ENCODE results near the gene PPM1E.

PPM1E gene

DNA sequence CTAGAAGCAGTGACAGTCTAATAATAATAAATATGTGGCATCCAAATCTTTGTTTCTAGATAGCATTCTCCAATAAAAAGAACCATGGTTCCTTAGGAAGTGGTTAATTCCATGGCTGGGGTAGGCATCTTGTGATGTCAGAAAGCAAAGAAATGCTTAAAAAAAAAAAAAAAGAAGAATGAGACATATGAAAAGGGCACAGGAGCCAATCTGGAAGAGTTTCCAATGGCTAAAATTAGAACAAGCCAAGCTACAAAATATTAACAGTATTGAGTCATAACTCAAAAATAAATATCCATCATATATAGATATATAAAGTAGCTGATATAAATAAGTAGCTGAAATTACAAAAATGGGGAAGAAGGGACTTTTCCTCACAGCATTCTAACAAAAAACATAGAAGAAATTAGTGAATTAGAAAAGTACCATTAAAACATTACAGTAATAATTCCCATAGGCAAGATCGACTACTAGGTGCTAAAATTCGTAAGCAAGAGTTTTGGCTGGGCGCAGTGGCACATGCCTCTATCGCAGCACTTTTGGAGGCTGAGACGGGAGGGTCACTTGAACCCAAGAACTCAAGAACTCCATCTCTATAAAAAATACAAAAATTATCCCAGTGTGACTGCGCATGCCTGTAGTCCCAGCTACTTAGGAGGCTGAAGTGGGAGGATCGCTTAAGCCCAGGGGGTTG lies 239.7 kb downstream of the PPM1E start:
- no peaks in the 10 kb centered on the region; the same call in 1 of the 2 replicates for H3K9me3 ChIP-seq (ENCODE audit: control insufficient read depth, insufficient read depth, low read length)
- no peak overlapping the region for H3K9ac ChIP-seq (ENCODE audit: low read depth, low read length)
- H3K36me3 ChIP-seq (ENCODE audit: insufficient read depth, low read length) = peaks cover 10% of the 10 kb centered on the region
- peaks cover 8% of the 10 kb centered on the region for H3K4me1 ChIP-seq (ENCODE audit: insufficient read depth, low read length)

DNA sequence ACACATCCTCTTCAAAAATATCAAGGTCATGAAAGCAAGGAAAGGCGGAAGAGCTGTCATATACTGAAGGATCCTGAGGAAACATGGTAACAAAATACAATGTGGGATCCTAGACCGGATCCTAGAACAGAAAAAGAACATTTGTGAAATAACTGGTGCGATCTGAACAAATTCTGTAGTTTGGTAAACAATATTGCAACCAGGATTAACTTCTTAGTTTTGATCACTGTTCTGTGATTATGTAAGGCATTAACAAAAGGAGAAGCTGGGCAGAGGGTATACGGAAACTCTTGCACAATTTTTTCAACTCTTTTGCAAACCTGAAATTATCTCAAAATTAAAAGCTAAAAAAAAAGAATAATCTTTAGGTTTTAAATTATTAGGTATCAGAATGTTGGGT lies 241.3 kb downstream of the PPM1E start:
- peaks cover 15% of the 10 kb centered on the region for H3K4me1 ChIP-seq (ENCODE audit: insufficient read depth, low read length)
- peaks cover 10% of the 10 kb centered on the region for H3K36me3 ChIP-seq (ENCODE audit: insufficient read depth, low read length)

DNA sequence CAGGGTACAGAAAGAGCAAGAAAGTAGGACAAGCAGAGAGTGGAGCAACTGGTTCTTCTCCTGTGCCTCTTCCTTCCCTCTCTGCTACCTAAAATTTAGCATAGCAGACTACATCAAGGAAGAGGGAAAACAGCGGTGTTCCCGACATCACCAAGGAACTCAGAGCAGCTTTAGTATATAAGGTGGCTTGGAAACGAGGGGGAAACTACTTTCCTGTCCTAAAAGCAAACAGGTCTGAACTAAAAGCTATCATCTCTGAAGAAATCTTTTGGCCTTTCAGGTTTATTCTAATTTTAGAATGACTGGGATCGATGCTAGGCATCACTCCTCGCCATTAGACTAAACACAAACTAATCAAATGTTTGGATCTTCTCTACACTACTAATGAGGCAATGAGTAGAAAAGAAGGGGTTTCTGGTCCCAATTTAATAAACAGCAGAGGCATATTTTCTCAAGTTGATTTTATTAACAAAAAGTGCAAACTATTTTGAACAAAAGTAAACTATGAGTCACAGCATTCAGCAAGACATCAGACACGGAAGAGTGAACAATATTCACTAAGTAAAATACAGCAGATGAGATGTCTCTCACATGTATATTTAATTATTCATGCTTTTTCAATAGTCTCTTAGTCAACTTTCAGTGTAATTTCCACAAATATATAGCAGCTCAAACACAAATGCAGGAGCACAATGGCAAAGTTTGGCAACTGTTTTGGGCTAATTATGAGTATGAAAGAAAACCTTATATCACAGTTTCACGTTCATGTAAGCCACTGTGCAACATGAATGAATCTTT lies 242.3 kb downstream of the PPM1E start:
- Histone ChIP-seq H3K4me1 (ENCODE audit: insufficient read depth, low read length) (peaks cover 19% of the 10 kb centered on the region), H3K9ac (ENCODE audit: low read depth, low read length) (no peak overlapping the region), H3K36me3 (ENCODE audit: insufficient read depth, low read length) (peaks cover 10% of the 10 kb centered on the region), H3K9me3 (ENCODE audit: control insufficient read depth, insufficient read depth, low read length) (no peaks in the 10 kb centered on the region; the same call in 1 of the 2 replicates)

More for the DNA sequence above, 241.3 kb downstream of the PPM1E start:
- Histone ChIP-seq H3K9me3 (ENCODE audit: control insufficient read depth, insufficient read depth, low read length) (no peaks in the 10 kb centered on the region; the same call in 1 of the 2 replicates), H3K9ac (ENCODE audit: low read depth, low read length) (no peak overlapping the region)

DNA sequence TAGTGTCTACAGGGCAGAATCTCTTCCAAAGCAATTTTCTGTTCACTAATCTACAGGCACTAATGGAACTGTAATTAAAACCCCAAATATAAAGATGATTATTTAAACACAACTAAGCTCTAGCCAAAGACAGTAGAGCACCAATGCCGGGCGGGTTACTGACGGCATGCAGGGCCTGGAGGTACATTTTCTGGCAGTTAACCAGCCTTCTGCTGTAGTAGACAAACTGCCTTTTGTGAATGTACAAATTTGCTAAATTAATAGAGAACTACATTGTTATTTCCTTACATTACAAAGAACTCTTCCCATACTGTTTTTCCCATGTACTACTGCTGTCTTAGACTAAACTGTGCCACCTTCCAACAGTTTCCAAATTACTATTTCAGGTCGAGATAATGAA lies 243.2 kb downstream of the PPM1E start:
- peaks cover 10% of the 10 kb centered on the region for H3K4me1 ChIP-seq (ENCODE audit: insufficient read depth, low read length)
- no peaks in the 10 kb centered on the region for H3K9me3 ChIP-seq (ENCODE audit: control insufficient read depth, insufficient read depth, low read length)
- H3K9ac ChIP-seq (ENCODE audit: low read depth, low read length) = no peak overlapping the region
- H3K36me3 ChIP-seq (ENCODE audit: insufficient read depth, low read length) = peaks cover 10% of the 10 kb centered on the region; the same call in 1 of the 2 replicates

DNA sequence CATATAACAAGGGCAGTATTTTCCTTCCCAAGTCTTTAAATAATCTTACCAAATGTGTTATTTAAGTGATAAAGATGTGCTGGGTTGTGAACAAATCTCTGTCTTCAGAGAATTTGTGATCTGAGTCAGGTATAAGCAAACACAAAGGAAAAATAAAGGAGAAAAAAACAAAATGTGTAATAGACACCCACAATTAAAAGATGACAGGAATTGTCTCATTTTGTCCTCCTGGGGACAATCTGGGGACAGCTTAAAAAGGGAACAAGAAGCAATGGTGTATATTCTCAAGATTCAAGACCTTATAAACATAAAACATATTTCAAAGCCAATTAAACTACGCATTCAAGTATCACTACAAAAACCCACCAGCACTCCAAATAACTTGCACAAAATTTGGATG lies 243.8 kb downstream of the PPM1E start:
- H3K36me3 ChIP-seq (ENCODE audit: insufficient read depth, low read length) = peaks cover 10% of the 10 kb centered on the region; the same call in 1 of the 2 replicates
- no peak overlapping the region for H3K9ac ChIP-seq (ENCODE audit: low read depth, low read length)
- peaks cover 10% of the 10 kb centered on the region for H3K4me1 ChIP-seq (ENCODE audit: insufficient read depth, low read length)
- no peaks in the 10 kb centered on the region for H3K9me3 ChIP-seq (ENCODE audit: control insufficient read depth, insufficient read depth, low read length)

DNA sequence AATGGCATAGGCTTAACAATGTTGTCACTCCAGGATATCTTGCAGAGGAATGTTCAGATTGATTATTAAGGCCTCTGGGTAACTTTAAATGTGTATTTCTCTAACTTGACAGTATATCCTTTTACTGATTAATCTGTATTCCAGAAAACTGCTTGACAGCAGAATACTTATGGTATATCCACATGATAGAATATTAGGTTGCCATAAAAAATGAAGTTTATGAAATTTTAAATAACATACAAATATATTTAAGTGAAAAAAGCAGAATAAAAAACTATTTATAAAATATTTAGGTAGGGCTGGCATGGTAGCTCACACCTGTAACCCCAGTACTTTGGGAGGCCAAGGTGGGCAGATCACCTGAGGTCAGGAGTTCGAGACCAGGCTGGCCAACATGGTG lies 244.4 kb downstream of the PPM1E start:
- Histone ChIP-seq H3K4me1 (ENCODE audit: insufficient read depth, low read length) (peaks cover 10% of the 10 kb centered on the region), H3K9ac (ENCODE audit: low read depth, low read length) (no peak overlapping the region), H3K36me3 (ENCODE audit: insufficient read depth, low read length) (peaks cover 10% of the 10 kb centered on the region; the same call in 1 of the 2 replicates), H3K9me3 (ENCODE audit: control insufficient read depth, insufficient read depth, low read length) (no peaks in the 10 kb centered on the region)

DNA sequence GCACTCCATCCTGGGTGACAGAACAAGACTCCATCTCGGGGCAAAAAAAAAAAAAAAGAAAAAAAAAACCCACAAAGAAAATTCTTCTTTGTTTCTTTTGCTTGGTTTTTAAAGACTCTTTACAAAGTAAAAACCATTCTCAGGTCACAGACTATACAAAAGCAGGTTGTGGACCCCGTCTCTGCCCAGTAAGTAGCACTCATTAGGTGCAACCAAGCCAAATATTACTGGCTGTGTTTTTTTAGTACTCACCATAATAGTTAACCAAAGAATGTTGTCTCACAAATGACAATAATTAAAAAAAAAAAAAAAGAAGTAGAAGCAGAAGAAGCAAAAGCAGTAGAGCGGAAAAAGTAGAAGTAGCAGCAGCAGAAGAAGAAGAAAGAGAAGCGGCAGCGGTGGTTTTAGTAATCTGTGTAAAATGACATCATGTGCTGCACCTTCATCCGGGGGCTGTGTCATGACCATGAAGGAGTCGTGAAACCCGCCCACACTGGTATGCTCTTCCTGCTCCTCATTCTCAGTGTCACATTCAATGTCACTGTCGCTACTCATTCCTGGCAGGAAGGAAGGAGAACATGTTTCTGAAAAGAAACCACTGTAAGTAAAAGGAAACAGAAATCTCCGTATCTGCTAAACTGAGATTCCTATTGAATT lies 245.6 kb downstream of the PPM1E start:
- H3K4me1 ChIP-seq (ENCODE audit: insufficient read depth, low read length) = peaks cover 10% of the 10 kb centered on the region
- H3K36me3 ChIP-seq (ENCODE audit: insufficient read depth, low read length) = peaks cover 10% of the 10 kb centered on the region; the same call in 1 of the 2 replicates
- H3K9me3 ChIP-seq (ENCODE audit: control insufficient read depth, insufficient read depth, low read length) = no peaks in the 10 kb centered on the region
- H3K9ac ChIP-seq (ENCODE audit: low read depth, low read length) = no peak overlapping the region

DNA sequence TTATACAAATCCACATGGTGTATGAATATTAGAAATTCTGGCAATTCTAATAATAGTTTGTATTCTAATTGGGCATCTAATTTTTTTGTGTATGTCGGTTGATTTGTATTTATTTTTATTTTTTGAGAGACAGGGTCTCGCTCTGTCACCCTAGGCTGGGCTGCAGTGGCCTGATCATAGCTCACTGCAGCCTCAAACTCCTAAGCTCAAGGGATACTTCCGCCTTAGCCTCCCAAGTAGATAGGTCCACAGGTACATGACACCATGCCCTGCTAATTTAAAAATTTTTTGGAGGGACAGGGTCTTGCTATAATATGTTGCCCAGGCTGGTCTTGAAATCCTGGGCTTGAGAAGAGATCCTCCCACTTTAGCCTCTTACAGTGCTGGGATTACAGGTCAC lies 246.5 kb downstream of the PPM1E start:
- Histone ChIP-seq H3K9me3 (ENCODE audit: control insufficient read depth, insufficient read depth, low read length) (no peaks in the 10 kb centered on the region), H3K36me3 (ENCODE audit: insufficient read depth, low read length) (peaks cover 10% of the 10 kb centered on the region; the same call in 1 of the 2 replicates), H3K4me1 (ENCODE audit: insufficient read depth, low read length) (peaks cover 10% of the 10 kb centered on the region), H3K9ac (ENCODE audit: low read depth, low read length) (no peak overlapping the region)

DNA sequence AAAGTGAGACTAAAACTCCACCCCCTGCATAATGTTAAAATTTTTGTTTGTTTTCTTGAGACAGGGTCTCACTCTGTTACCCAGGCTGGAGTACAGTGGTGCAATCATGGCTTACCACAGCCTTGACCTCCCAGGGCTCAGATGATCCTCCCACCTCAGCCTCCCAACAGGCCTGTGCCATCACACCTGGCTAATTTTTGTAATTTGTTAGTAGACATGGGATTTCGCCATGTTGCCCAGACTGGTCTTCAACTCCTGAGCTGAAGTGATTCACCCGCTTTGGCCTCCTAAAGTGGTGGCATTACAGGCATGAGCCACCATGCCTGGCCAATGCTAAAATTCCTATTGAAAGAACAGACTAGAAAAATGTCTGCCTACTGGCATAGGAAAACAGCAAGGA lies 247.2 kb downstream of the PPM1E start:
- Histone ChIP-seq H3K9ac (ENCODE audit: low read depth, low read length) (no peak overlapping the region), H3K36me3 (ENCODE audit: insufficient read depth, low read length) (peaks cover 10% of the 10 kb centered on the region; the same call in 1 of the 2 replicates), H3K4me1 (ENCODE audit: insufficient read depth, low read length) (peaks cover 10% of the 10 kb centered on the region), H3K9me3 (ENCODE audit: control insufficient read depth, insufficient read depth, low read length) (no peaks in the 10 kb centered on the region)

DNA sequence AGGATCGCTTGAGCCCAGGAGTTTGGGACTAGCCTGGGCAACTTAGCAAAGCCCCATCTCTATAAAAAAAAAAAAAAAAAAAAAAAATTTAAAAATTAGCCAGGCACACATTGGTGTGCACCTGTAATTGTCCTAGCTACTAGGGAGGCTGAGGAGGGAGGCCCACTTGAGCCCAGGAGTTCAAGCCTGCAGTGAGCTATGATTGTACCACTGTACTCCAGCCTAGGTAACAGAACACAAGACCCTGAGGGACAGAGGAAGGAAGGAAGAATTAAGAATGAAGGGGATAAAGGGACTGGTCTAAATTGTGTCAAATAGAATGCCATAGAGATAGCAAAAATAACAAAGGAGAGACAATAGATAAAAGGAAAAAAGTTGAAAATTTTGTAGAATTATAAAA lies 248.2 kb downstream of the PPM1E start:
- Histone ChIP-seq H3K9ac (ENCODE audit: low read depth, low read length) (no peak overlapping the region), H3K4me1 (ENCODE audit: insufficient read depth, low read length) (peaks cover 10% of the 10 kb centered on the region), H3K36me3 (ENCODE audit: insufficient read depth, low read length) (peaks cover 8% of the 10 kb centered on the region; the same call in 1 of the 2 replicates), H3K9me3 (ENCODE audit: control insufficient read depth, insufficient read depth, low read length) (no peaks in the 10 kb centered on the region)

DNA sequence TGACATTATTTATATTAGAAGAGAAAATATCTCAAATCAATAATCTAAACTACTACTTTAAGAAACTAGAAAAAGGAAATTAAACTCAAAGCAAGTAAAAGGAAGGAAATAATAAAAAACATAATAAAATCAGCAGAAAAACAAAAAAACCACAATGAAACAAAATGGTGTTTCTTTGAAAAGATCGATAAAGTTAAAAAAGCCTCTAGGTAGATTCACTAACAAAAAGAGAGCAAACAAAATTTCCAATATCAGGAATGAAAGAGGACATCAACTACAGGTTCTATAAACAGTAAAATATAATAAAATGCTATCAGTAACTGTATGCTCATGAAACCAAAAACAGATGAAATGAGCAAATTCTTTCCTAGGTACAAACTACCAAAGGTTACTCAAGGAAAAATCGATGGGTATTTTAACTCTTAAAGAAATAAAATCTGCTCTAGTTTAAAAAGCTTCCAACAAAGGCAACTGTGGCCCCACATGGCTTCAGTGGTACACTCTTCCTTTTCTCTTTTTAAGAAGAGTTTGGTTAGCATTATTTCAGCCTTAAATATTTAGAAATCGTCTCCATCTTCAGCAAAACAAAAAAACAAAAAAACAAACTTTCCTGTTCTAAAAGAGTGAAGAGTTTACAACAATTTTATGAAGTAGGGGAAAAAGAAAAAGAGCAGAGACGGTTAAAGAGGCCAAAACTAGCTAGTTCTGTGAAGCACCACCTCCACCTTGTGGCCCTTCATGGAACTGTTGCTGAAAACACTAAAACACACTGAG lies 248.9 kb downstream of the PPM1E start:
- peaks cover 3% of the 10 kb centered on the region; the same call in 1 of the 2 replicates for H3K36me3 ChIP-seq (ENCODE audit: insufficient read depth, low read length)
- H3K9me3 ChIP-seq (ENCODE audit: control insufficient read depth, insufficient read depth, low read length) = no peaks in the 10 kb centered on the region
- H3K9ac ChIP-seq (ENCODE audit: low read depth, low read length) = no peak overlapping the region; the same call in 1 of the 2 replicates

DNA sequence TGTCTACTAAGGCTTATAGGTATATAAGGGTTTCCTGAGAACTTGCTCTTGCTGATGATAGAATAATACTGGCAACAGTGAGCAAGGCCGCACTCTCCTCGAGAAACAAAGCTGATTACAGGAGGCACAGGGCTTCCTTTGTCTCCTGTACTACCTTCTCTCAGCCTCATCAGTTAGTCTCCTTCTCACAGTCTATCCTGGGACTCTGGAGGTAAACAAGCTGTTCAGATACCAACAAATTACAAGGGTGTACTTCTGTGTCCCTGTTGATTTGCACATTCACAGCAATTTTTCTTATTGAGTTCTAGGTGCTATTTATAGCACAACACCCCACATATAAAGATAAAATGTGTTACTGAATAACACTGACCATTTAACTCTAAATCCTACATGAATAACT lies 252.3 kb downstream of the PPM1E start:
- Histone ChIP-seq H3K9ac (ENCODE audit: low read depth, low read length) (no peak overlapping the region), H3K36me3 (ENCODE audit: insufficient read depth, low read length) (peaks cover 8% of the 10 kb centered on the region), H3K4me1 (ENCODE audit: insufficient read depth, low read length) (no peaks in the 10 kb centered on the region; the same call in 1 of the 2 replicates), H3K9me3 (ENCODE audit: control insufficient read depth, insufficient read depth, low read length) (no peaks in the 10 kb centered on the region)

More for the DNA sequence above, 248.9 kb downstream of the PPM1E start:
- H3K4me1 ChIP-seq (ENCODE audit: insufficient read depth, low read length) = peaks cover 10% of the 10 kb centered on the region

DNA sequence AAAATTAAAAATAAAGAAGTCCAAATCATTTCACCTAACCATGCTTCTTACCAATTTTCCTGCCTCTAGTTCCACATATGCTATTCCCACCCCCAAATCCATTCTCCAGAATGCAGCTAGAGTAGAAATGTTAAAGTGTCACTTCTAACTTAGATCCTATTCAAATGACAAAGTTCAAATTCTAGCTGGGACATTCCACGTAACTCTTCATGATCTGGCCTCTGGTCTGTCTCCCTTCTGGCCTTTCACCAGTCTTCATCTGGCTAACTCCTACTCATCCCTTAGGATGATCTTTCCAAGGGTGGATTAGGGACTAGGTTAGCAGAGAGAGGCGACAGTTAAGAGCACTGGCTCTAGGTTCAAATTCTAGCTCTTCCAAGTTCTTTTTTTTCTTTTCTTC lies 253.1 kb downstream of the PPM1E start:
- Histone ChIP-seq H3K9me3 (ENCODE audit: control insufficient read depth, insufficient read depth, low read length) (no peaks in the 10 kb centered on the region), H3K9ac (ENCODE audit: low read depth, low read length) (no peak overlapping the region), H3K4me1 (ENCODE audit: insufficient read depth, low read length) (no peaks in the 10 kb centered on the region), H3K36me3 (ENCODE audit: insufficient read depth, low read length) (peaks cover 8% of the 10 kb centered on the region)

DNA sequence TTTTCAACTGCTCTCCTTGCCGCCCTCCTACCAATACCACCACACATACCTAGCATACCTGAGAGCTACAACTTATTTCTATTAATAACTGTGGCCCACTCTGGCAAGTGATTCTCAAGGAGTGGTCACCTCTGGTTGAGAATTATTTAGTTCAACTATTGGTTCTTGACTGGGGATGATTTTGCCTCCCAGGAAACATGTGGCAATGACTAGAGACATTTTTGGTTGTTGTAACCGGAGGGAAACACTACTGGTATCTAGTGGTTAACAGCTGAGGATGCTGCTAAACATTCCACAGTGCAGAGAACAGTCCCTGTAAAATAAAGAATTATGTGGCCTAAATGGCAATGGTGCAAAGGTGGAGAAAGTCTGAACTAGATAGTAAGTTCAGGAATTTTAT lies 254.4 kb downstream of the PPM1E start:
- Histone ChIP-seq H3K9me3 (ENCODE audit: control insufficient read depth, insufficient read depth, low read length) (no peaks in the 10 kb centered on the region), H3K4me1 (ENCODE audit: insufficient read depth, low read length) (no peaks in the 10 kb centered on the region), H3K36me3 (ENCODE audit: insufficient read depth, low read length) (peaks cover 8% of the 10 kb centered on the region), H3K9ac (ENCODE audit: low read depth, low read length) (no peak overlapping the region)
